ENCODE measurements around the gene AKNA. TPM values are rescaled to one million over a fixed set of nuclear protein-coding genes. Genes with fewer than 3 reads are reported as not detected.

The AKNA gene, protein sequence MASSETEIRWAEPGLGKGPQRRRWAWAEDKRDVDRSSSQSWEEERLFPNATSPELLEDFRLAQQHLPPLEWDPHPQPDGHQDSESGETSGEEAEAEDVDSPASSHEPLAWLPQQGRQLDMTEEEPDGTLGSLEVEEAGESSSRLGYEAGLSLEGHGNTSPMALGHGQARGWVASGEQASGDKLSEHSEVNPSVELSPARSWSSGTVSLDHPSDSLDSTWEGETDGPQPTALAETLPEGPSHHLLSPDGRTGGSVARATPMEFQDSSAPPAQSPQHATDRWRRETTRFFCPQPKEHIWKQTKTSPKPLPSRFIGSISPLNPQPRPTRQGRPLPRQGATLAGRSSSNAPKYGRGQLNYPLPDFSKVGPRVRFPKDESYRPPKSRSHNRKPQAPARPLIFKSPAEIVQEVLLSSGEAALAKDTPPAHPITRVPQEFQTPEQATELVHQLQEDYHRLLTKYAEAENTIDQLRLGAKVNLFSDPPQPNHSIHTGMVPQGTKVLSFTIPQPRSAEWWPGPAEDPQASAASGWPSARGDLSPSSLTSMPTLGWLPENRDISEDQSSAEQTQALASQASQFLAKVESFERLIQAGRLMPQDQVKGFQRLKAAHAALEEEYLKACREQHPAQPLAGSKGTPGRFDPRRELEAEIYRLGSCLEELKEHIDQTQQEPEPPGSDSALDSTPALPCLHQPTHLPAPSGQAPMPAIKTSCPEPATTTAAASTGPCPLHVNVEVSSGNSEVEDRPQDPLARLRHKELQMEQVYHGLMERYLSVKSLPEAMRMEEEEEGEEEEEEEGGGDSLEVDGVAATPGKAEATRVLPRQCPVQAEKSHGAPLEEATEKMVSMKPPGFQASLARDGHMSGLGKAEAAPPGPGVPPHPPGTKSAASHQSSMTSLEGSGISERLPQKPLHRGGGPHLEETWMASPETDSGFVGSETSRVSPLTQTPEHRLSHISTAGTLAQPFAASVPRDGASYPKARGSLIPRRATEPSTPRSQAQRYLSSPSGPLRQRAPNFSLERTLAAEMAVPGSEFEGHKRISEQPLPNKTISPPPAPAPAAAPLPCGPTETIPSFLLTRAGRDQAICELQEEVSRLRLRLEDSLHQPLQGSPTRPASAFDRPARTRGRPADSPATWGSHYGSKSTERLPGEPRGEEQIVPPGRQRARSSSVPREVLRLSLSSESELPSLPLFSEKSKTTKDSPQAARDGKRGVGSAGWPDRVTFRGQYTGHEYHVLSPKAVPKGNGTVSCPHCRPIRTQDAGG (N-terminal part only)
- 26.7 TPM for polyA plus RNA-seq (2013, experiment 1 of 2; ENCODE audit: insufficient read length)
- polyA plus RNA-seq (2013, experiment 2 of 2; ENCODE audit: insufficient read length): 26.0 TPM

DNA sequence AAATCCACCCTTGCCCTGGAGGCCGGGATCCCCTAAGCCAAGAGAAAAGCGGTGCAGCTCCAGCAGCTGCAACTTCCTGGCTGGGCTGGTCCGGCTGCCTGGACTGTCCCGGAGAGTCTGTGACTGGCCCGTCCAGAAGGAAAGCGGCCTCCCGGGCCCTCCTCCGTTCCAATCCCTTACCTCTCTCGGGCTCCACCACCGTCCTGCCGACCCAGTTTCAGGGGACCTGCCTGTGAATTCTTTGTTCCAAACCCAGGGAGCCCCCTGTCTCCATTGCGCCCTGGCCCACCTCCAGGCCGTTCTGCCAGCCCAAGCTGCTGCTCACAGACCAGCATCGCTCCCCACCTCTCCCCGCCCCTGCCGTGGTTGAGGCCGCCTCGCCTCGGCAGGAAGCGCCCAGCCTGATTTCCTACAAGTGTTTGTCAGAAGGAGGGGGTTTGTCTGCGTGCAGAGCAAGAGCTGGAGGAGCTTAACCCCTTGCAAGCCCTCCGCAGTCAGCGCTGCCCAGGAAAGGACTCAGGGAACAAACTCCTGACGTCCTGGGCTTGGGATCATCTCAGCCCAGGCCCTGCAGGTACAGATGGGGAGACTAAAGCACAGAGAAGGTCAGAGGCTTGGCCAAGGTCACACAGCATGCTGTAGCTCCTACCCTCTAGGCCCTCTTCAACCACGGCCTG is at the start of gene AKNA:
AKNA (minus strand) TSS at position 303 of the 677 bp plus-strand sequence. CDS start 6,649 bp downstream, outside the sequence.
- peak; percentile 77 for DNase-seq

DNA sequence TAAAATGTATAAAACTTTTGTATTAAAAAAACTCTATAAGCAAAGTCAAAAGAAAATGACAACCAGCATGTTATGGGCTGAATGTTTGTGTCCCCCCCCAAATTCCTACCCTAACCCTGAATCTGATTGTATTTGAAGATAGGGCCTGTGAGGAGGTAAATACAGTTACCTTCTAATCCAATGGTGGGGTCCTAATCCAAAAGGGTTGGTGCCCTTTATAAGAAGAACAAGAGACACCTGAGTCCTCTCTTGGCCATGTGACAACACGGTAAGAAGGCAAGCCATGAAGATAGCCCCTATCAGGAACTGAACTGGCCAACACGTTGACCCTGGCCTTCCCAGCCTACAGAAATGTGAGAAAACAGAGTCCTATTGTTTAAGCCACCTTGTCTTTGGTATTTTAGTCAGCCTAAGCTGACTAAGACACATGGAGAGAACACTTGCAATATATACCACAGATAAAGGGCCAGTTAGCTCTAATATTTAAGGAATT is 49.7 kb upstream of the AKNA start:
- DNase-seq: no peak

DNA sequence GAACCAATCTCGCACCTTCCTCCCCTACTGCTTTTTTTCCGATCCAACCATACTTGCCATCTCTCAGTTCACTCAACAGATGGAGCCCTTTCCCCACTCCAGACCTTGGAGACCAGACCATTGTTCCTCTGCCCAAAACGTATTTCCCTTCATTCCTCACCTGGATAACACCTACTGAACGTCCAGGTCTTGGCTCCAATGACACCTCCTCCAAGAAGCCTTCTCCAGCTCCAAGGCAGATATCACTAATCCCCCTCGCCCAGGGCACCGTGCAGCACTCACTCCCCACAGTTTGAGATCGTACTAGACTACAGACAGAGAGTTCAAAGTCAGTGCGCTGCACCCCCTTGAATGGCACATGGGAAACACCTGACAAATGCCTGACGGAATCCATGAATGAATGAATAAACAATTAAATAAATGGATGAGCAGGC is 47.1 kb upstream of the AKNA start:
- peak; percentile 40 for DNase-seq

DNA sequence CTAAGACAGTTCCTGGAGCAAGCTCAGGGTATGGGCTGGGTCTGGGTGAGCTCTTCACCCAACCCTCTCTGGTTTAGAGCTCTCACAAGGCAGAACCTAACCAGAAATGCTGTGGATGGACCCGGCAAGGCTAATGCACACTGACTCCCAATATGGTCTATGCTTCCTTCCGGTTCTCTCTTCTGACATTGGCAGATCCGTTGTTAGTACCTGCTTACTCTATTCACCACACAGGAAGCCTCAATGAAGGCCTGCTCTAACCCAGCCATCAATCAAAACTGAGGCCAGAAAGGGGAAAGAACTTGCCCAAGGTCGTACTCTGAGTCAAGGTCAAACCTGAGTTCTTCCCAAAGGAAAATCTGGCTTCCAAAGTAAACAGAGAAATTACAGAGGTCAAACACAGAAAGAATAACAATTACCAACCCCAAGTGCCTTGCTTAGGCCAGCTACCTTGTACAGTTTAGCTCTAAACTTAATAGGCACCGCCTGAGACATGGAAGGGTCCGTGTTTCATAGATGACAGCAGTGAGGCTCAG is 46.0 kb upstream of the AKNA start:
- no peak for DNase-seq

DNA sequence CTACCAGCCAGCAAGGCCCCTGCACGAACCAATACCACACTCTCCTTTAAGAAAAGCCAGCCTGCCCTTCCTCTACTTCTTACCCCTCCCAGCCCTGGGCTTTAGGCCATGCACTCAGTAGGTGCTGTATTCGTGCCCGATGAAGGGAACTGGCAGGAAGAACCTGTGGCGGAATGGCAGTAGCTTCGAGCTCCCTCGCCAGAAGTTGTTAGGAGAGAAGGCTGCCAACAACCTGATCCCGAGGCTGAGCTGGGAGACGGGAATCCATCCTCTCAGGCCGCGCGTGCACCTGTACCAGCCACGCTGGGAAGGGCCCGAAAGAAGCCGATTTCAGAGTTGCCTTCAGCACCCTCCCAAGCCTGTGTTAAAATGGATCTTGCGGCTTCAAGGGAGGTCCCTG is 45.3 kb upstream of the AKNA start:
- DNase-seq: no peak

DNA sequence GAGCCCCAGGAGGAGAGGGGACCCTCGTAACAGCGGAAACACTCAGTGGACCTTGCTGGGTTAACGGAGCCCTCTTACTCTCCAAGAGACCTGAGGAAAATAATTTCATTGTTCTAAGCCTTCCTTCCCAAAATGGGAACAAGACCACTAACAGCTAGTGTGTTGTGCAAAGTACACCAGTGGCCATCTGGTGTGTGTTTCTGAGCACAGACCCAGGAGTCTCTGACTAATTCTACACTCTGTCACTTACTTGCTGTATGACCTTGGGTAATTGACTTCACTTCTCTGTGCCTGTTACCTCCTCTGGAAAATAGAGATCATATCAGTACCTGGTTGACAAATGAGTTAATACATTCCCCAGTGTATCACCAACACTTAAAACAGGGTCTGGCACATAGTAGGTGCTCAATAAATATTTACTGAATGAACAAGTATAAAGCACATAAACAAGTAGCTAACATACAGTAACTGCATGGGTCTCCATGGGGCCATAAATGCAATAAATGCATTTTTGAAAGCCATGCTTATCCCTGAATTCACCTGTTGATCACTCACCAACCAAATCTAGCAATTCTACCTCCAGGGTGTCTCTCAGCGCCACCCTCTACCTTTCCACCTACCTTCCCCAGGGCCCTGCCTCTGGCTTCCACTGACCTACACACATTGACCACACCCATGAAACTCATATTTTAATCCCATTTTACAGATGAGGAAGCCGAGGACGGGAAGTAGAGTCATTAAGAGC is 44.7 kb upstream of the AKNA start:
- DNase-seq: no peak

DNA sequence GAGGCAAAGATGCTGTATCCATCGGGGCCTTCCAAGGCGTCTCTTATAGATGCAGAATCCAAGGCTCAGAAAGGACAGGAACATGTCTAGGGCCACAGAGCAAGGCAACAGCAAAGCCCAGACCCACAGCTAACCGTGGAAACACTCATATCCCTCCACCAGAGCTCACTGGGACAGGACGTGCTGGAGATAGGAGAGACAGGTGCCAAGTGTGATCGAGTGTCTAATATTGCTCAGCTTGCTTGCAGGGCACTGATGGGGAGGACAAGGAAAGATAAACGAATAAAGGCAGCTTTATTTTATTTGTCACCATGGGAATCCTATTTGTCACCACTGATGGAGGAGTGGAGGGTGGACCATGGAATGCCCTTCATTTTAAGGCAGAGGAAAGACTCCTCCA is 44.0 kb upstream of the AKNA start:
- DNase-seq: no peak

DNA sequence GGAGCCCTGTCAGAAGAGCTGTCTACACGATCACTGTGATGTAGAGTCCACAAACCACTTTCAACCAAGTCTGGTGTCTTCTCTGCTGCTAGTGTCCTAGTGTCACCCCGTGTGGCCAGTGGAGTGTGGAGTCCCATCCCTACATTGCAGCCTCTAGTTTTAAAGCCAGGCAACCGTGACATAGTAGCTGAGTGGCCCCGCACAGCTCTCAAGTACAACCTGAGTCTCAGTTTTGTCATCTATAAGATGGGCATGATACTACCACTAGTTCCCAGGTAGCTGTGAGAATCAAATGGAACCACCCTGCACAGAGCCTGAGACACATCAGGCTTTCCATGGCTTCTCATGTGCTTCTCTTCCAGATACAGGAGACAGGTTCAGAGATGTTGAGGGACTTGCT is 43.2 kb upstream of the AKNA start:
- no peak for DNase-seq

DNA sequence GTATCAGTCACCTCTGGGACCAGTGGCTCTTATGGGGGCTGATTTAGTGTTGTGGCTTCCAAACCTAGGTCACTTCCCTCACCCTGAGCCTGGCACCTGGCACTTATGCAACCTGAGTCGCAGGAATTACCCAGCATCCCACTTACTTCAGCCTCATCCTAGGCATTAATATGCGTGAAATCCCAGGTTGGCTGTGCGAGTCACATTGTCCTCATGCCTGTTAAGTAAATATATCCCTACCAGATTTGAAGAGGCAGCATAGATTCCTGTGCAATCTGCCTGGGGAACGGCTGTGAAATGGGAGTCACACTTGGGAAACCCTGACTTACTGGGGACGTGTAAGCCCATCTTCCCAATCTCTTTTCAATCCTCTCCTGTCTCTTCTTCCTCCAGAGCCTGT is 42.7 kb upstream of the AKNA start:
- DNase-seq: no peak

DNA sequence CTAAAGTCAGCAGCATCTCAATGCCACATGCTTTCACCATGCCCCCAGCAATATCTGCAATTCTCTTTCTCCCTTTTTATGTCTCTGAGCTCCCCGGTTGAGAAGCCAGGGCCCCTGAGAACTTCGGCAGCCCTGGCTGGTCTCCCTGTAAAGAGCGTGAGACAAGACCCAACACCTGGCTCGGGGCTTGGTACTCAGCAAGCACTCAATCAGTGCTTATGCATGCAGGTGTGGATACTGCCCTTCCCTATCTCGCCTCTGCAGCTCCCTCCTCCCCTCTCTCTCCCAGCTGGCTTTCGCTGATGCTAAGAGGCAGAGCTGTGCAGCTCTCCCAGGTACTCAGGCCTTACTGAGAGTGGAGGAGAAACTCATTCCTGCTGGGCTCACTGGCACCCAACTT is 41.7 kb upstream of the AKNA start:
- DNase-seq: no peak

DNA sequence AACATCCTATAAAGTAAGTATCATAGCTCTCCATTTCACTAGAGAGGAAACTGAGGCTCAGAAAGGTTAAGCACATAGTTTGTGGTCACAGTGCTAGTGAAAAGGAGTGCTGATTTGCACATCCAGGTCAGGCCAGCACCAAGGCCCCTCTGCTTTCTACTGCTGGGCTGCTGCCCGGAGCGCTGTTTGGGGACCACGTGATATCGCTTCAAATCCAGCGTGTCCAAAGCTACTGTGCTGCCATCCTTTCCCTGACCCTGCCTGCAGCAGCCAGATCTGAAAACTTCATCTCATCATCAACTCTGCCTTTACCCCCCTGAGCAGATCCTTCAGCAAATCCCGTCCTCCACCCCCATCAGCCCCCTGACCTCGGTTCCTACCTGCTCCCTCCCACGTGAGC is 40.7 kb upstream of the AKNA start:
- DNase-seq: no peak

DNA sequence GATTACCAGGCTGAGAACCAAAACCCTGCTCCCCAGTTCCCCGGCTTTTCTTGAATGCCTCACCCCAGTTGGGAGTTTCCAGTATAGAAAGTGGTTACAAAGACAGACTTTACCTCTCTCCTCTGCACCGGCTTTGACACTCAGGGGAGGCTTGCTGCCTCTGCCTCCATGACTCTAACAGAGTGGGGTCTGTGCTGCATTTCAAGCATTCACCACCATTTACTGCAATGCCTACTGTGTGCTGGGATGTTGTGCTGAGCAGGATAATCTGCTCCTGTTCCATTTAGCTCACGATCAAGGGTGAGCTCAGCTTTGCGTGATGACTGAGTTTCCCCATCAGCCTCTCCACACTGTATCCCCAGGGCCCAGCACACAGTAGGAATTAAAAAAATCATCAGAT is 39.9 kb upstream of the AKNA start:
- DNase-seq: no peak

DNA sequence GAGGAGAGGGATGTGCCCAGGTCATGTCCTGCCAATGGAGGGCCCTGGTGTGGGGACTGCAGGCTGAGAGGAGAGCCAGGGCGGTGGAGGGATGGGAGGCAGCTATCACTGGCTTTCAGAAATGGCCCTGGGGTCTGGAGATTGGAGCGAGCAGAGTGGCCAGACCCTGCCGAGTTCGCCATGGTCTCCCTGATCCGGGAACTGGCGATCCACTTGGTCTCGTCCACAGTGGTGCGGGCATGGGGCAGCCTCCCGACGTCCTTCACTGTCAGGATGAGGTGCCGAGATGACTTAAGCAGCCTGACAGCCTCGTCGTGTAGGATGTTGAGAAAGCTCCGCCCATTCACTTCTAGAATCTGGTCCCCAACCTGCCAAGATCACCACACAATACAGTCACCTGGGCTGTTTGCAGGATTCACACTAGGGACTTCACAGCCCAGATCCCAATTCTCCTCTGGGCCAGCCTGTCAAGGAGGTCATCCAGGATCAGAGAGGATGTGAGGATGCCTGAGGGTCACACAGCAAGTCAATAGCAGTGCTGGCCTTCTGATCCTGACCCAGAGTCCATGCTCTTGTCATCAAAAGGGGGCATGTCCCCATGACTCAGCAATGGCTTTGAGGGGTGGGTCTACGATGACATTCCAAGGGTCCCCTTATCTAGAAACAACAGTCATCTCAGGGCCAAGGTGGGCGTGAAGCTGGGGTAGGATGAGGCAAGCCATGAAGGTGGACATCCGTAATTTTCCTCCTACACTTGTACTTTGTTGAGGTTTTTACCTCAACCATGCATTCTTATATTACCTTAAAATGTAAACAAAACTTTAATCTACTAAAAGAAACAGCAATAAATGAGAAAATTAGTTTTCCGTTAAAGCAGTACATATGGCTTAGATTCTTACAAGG is 38.5 kb upstream of the AKNA start:
- no peak for DNase-seq

DNA sequence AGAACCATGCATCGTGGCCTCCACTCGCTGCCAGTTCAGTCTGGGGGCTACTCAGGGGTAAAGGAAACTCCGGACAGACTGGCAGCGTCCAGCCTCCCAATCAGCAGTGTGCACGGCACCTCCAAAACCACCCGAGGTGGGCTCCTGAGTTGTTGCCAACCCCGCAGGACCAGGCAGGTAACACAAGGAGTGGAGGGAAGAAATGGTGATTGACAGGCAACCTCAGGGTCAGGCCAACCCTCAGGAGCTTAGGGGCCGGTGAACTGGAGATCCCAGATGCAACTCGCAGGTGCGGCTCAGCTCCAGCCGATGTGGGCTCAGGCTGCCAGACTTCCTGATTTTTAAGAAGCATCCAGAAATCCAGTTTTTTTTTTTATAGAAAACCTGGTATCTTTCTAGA is 37.3 kb upstream of the AKNA start:
- no peak for DNase-seq

DNA sequence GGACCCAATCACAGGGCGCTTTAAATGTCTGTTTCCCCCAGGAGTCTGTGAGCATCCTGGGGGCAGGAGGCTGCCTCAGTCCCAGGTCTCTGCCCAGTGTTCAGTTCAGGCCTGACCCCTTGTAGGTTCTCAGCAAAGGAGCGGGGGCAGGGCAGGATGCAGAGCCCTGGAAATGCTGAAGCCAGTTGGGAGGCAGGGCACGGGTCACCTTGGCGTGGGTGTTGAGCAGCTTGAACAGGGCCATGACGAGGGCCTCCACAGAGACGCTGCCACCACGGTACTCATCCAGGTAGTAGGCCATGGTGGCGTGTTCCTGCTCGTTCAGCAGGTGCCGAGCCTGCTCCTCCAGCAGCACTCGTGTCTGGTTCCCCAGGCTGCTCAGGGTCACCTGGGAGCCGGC is 36.3 kb upstream of the AKNA start:
- no peak for DNase-seq

DNA sequence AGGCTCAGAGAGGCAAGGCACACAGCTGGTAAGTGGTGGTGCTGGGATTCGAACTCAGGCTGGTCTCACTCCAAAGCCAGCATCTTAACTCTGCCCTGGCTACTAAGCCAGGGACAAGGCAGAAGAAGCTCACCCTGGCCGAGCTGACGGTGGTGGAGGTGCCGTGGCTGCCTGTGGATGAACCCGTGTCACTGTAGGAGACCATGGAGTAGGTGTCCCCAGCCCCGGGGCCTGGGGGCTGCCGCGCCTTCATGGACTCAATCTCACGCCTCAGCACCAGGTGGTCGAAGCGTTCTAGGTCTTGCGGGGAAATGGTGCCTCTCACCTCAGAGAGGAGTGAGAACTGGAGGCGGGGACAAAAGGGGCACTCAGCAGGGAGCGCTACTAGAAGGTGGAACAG is 35.4 kb upstream of the AKNA start:
- no peak for DNase-seq

DNA sequence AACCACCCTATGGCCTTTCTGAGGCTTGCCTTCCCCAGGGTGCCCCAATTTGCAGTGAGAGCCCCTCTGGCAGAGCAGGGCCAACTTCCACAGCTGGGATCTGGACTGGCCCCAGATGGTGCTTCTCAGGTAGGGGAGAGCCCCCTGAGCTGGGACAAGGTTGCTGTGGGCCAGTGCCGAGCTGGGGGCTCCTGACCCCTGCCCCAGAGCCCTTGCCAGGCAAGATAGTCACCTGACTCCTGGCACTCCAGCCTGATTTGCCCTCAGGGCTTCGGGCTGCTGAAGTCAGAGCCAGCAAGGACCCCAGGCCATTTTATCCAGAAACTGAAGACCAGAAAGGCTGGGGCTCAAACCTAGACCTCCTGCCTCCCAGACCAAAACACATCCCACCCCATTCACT is 33.4 kb upstream of the AKNA start:
- DNase-seq: no peak

DNA sequence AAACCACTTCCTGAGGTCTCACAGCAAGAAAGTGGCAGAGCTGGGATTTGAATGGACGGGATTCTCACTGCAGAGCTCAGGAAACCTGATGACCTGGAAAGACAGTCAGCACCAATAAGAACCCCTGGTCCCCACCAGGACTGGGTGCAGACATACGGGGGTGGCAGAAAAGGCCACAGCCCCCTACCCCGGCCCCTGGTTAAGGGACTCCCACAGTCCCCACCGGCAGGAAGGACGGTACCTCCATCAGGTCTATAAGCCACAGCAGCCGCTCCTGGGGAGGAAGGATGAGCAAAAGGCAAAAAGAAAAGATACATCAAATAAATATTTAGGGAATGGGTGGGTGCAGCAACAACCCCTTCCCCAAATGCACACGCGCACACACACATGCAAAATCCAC is 32.0 kb upstream of the AKNA start:
- no peak for DNase-seq

DNA sequence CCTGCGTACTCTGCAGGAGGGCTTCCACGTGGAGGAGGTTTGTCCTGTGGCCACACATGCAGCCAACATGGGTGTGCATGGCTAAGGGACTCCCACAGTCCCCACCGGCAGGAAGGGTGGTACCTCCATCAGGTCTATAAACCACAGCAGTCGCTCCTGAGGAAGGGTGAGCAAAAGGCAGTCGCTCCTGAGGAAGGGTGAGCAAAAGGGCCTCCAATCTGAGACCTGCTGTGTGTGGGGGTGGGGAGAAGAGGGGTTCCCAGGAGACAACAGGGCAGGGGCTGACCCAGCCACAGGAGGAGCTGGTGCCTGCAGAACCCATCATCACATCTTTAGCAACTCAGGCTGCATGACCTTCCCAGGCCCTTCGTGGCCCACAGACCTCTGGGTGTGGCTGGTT is 30.3 kb upstream of the AKNA start:
- no peak for DNase-seq

DNA sequence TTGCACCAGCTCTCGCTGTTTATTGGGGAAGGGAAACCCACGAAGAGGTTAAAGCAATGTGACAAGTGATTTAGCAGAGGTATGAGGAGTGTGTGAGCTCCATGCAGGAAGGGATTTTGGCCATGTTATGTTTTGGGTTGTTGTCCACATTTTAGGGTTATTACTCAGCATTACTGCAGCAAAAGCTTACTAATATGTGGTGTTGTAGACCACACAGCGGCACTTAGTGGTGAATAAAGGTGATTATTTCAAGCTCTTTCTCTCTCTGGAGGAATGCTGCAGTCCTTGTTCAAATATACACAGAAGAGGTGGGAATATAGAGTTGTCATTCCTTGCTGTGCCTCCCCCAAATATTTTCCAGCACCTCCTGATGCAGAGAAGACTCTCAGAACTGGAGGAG is 29.7 kb upstream of the AKNA start:
- DNase-seq: peak; percentile 79

Data from fibroblast of skin of scalp (primary cell).